K562 (cell line): ENCODE results near the gene RPL22L1. TPM values are rescaled to one million over a fixed set of nuclear protein-coding genes. Genes with fewer than 3 reads are reported as not detected.

Experiments
- ARHGAP35 ChIP-seq: fragments of 450-650 bp; IDR thresholded peaks from 2 replicates; pipeline ENCODE4 v1.6.1; 2018; ENCODE audit not compliant: partially characterized antibody
- CC2D1A ChIP-seq: fragments of 450-650 bp; IDR thresholded peaks from 2 replicates; pipeline ENCODE4 v1.6.1; 2017; ENCODE audit warnings: mild to moderate bottlenecking
- CCAR2 ChIP-seq: fragments of 200-400 bp; formaldehyde crosslinking; IDR thresholded peaks from 2 replicates; pipeline ENCODE4 v1.6.1; 2017; ENCODE audit warnings: mild to moderate bottlenecking, low read depth, low read length
- CHD1 ChIP-seq: fragments of 200-600 bp; sonication (generic); IDR thresholded peaks from one replicate; pipeline ENCODE4 v1.6.1; 2012; ENCODE audit warnings: mild to moderate bottlenecking, moderate library complexity, low read length, inconsistent platforms
- CREBBP ChIP-seq: IDR thresholded peaks from one replicate; pipeline ENCODE4 v1.6.1; 2012; ENCODE audit warnings: low read depth, mild to moderate bottlenecking, control low read depth, inconsistent platforms, low read length
- E2F4 ChIP-seq: sonication (generic); formaldehyde crosslinking; IDR thresholded peaks from 2 replicates; pipeline ENCODE4 v1.8.0; 2022; ENCODE audit warnings: mild to moderate bottlenecking, low read depth, missing genetic modification reagents
- FOXK1 ChIP-seq: sonication (generic); formaldehyde crosslinking; IDR thresholded peaks from 2 replicates; pipeline ENCODE4 v1.8.0; 2022; ENCODE audit warnings: missing genetic modification reagents, mild to moderate bottlenecking, borderline replicate concordance
- KDM4B ChIP-seq, 2 experiments: fragments of 450-650 bp in 1 of 2; sonication (generic) in 1 of 2; IDR thresholded peaks; 2 replicates each; pipeline ENCODE4 v1.6.1; 2016 to 2017; ENCODE audit warnings: borderline replicate concordance in 2 of 2, antibody characterized with exemption in 1 of 2, low read depth in 1 of 2, mild to moderate bottlenecking in 1 of 2
- MECOM ChIP-seq: fragments of 250-450 bp; sonication (Bioruptor Pico); IDR thresholded peaks from 2 replicates; pipeline ENCODE4 v1.8.0; 2022; ENCODE audit warnings: inconsistent platforms
- NR2C2 ChIP-seq, 2 experiments: fragments of 200-800 bp in 1 of 2; sonication (Bioruptor generic) in 1 of 2; sonication (generic) in 1 of 2; formaldehyde crosslinking in 1 of 2; IDR thresholded peaks; 2 replicates each; pipeline versions ENCODE4 v1.6.1 to v1.8.0; 2016 to 2022; ENCODE audit warnings: mild to moderate bottlenecking in 1 of 2, missing compliant biosample characterization in 1 of 2, missing genetic modification characterization in 1 of 2, missing genetic modification reagents in 1 of 2
- SNRNP70 ChIP-seq: fragments of 200-400 bp; formaldehyde crosslinking; optimal IDR thresholded peaks from 2 replicates; pipeline ENCODE3; 2017; ENCODE audit warnings: low read depth, low read length
- SREBF1 ChIP-seq: fragments of 150-350 bp; IDR thresholded peaks from 2 replicates; pipeline ENCODE4 v1.6.1; 2014; ENCODE audit warnings: antibody characterized with exemption, low read depth, low read length, borderline replicate concordance
- SRF ChIP-seq, 2 experiments: fragments of 250-450, 450-650 bp in 1 of 2; sonication (Bioruptor Pico) in 1 of 2; sonication (generic) in 1 of 2; formaldehyde crosslinking; IDR thresholded peaks; 2 replicates each; pipeline versions ENCODE4 v1.5.0 to v1.5.1; 2020 to 2022; ENCODE audit warnings: mild to moderate bottlenecking in 1 of 2, missing genetic modification reagents in 1 of 2
- ZBTB40 ChIP-seq, 2 experiments: fragments of 450-650 bp in 1 of 2; sonication (generic) in 1 of 2; formaldehyde crosslinking in 1 of 2; IDR thresholded peaks; 2 replicates each; pipeline versions ENCODE4 v1.7.1 to v1.9.0; 2016 to 2022; ENCODE audit warnings: inconsistent platforms in 1 of 2, mild to moderate bottlenecking in 1 of 2, missing genetic modification reagents in 1 of 2
- ZNF3 ChIP-seq: fragments of 250-450 bp; sonication (Bioruptor Pico); IDR thresholded peaks from 2 replicates; pipeline ENCODE4 v1.5.0; 2021; ENCODE audit warnings: mild to moderate bottlenecking, moderate library complexity
- ZNF41 ChIP-seq: fragments of 250-450 bp; sonication (Bioruptor Pico); conservative IDR thresholded peaks from 2 replicates; pipeline ENCODE4 v1.4.0; 2020; ENCODE audit warnings: mild to moderate bottlenecking
- polyA plus RNA-seq, 8 experiments: library from polyadenylated mRNA; depleted of rRNA in 4 of 8; stranded (reverse) in 5 of 8; unstranded in 3 of 8; fragments of >200 nt; fragmentation: Nextera tagmentation in 2 of 8; fragmentation: Illumina TruSeq in 1 of 8; extraction: Ambion mirVana in 2 of 8; extraction: Trizol in 1 of 8; gene quantifications; 2 replicates each; pipeline versions ENCODE4 v1.2.1 to v1.2.3, GENCODE V29; 2011 to 2014; ENCODE audit warnings: inconsistent platforms in 1 of 8, missing spikeins in 1 of 8
- total RNA-seq, 7 experiments: library from RNA; depleted of rRNA in 6 of 7; stranded (reverse); fragments of >200 nt in 6 of 7; fragmentation: Illumina TruSeq in 2 of 7; extraction: Trizol in 2 of 7; gene quantifications; 2 replicates each; pipeline versions ENCODE4 v1.2.1 to v1.2.3, GENCODE V29; 2011 to 2021; ENCODE audit warnings: low replicate concordance in 1 of 7

The RPL22L1 gene
- total and polyA plus RNA-seq, 9 of the 15 experiments (the other 6 are each of a cell fraction or from before 2014, with no cell fraction given) = 53.9 to 198 (median 108) TPM

- TF ChIP-seq CC2D1A (peak; percentile 27; the same call in 1 of the 2 replicates), SREBF1 (no peak), CREBBP (no peak), FOXK1 (peak; percentile 79; the same call in 1 of the 2 replicates), SRF (CRISPR knock-in tag; IDR thresholded peaks at IDR 0.05) (no peak; a peak in 1 of 4 replicates), ARHGAP35 (no peak), KDM4B (IDR thresholded peaks at IDR 0.05; ENCODE audit: borderline replicate concordance in 2 of 2, low read depth in 1 of 2) (peak in 1 of 2 experiments; percentile 90; a peak in 2 of 4 replicates), SNRNP70 (peak; percentile 70), E2F4 (no peak), CCAR2 (no peak), ZNF41 (CRISPR knock-in tag) (no peak), ZBTB40 (IDR thresholded peaks at IDR 0.05) (no peak; the same call in 1 of the 2 replicates), ZBTB40 (CRISPR knock-in tag; IDR thresholded peaks at IDR 0.05) (no peak), CHD1 (peak; percentile 87), MECOM (CRISPR knock-in tag) (0 out of 2 replicates have a peak, but pooled peaks have one; percentile 21), NR2C2 (CRISPR knock-in tag; IDR thresholded peaks at IDR 0.05) (no peak), NR2C2 (tag; IDR thresholded peaks at IDR 0.05) (peak; percentile 79), ZNF3 (CRISPR knock-in tag) (no peak)
Observed at GRCh38 chr3:170869645-170870593, at the start of gene RPL22L1 (continued).
